Muscle of arm (tissue), 14 donors: ENCODE results near the gene TRPM8. TPM values are rescaled to one million over a fixed set of nuclear protein-coding genes. Genes with fewer than 3 reads are reported as not detected.
"Not testable (repeated sequence)": the region's sequence is repeated elsewhere in the genome, so short reads cannot be mapped to it uniquely, and the experiment has no call there.

ENCODE experiments used
- DNase-seq: peaks from one replicate; pipeline ENCODE4 v3.0.0-alpha.2; 2013
- long read RNA-seq, 11 donors: transcript quantifications; one replicate each; lab custom pipeline, GENCODE V29; 2026
- polyA plus RNA-seq, 12 donors: library from polyadenylated mRNA; unstranded; fragments of 120-200 nt; gene quantifications; one replicate each; pipeline ENCODE4 v1.2.1, GENCODE V29; 2013; ENCODE audit not compliant: insufficient read length in 12 of 12

The TRPM8 gene
- polyA plus RNA-seq, result under 1 TPM in 4 of 12 donors, not detected in 8; 0.11 to 0.30 (median 0.26) TPM
- long read RNA-seq, donor 1, result 0 reads
- long read RNA-seq, donor 2, result 0 reads
- long read RNA-seq, donor 3, result 0 reads
- long read RNA-seq, donor 4, result 0 reads
- long read RNA-seq, donor 5, result 0 reads
- long read RNA-seq, donor 6, result 0 reads
- long read RNA-seq, donor 7, result 0 reads
- long read RNA-seq, donor 8, result 0 reads
- long read RNA-seq, donor 9, result 0 reads
- long read RNA-seq, donor 10, result 0 reads
- long read RNA-seq, donor 11, result 0 reads

GRCh38 chr2:233917116-233917515 is at the start of gene TRPM8:
Gene TRPM8, plus strand, starts transcription at chr2:233917373. Its CDS starts 9,165 bp downstream, at chr2:233926538.
- no peak for DNase-seq

DNA sequence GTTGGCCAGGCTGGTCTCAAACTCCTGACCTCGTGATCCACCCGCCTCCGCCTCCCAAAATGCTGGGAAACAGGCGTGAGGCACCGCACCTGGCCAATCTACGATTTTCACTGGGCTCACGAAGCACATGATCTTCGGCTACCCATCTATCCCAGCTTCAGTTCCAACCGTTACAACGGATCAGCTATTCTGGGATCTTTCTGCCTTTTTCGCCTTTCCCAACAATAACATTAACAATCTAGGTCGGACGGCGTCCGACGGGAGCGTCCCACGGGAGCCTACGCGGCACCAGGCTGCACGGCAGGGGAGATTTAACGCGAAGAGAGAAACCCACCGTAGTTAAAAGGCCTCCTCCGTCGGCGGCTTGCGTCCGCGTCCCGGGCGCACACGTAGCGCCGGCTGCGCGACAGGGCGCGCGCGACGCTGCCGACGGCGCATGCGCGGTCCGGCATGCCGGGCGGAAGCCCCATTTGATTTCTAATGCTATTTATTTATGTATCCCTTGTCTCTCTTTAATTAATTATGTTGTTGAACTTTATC is 49.1 kb upstream of the TRPM8 start, which contains the start of gene MSL3B:
Gene MSL3B, minus strand, starts transcription at position 394 of the 540 bp plus-strand sequence.
- DNase-seq, result peak; percentile 23

- DNase-seq, result no peak
Measured at GRCh38 chr2:233871432-233871831, 45.7 kb upstream of the TRPM8 start.

DNA sequence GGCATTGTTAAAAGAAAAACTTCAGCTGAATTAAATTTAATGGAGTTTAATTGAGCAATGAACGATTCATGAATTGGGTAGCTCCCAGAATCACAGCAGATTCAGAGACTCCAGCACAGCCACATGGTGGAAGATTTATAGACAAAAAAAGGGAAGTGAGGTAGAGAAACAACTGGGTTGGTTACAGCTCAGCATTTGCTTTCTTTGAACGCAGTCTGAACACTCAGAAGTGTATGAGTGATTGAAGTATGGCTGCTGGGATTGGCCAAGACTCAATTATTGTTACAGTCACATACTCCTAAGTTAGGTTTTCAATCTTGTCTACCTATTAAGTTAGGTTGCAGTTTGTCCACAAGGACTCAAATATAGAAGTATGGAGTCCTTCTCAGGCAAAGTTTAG is 45.0 kb upstream of the TRPM8 start:
- DNase-seq, result not testable (repeated sequence)

- no peak for DNase-seq
Measured at GRCh38 chr2:233882353-233882752, 34.8 kb upstream of the TRPM8 start.

GRCh38 chr2:233892793-233893192 is 24.4 kb upstream of the TRPM8 start:
- no peak for DNase-seq

- DNase-seq, result not testable (repeated sequence)
Measured at GRCh38 chr2:233896253-233896652, 20.9 kb upstream of the TRPM8 start.

GRCh38 chr2:233901367-233901766 is 15.8 kb upstream of the TRPM8 start:
- DNase-seq, result no peak

GRCh38 chr2:233901884-233902283 is 15.3 kb upstream of the TRPM8 start:
- DNase-seq, result no peak

- DNase-seq, result no peak
Measured at GRCh38 chr2:233905945-233906344, 11.2 kb upstream of the TRPM8 start.

GRCh38 chr2:233907627-233908026 is 9.5 kb upstream of the TRPM8 start:
- no peak for DNase-seq

GRCh38 chr2:233912691-233913423 is 4.3 kb upstream of the TRPM8 start:
- peak; percentile 38 for DNase-seq

DNA sequence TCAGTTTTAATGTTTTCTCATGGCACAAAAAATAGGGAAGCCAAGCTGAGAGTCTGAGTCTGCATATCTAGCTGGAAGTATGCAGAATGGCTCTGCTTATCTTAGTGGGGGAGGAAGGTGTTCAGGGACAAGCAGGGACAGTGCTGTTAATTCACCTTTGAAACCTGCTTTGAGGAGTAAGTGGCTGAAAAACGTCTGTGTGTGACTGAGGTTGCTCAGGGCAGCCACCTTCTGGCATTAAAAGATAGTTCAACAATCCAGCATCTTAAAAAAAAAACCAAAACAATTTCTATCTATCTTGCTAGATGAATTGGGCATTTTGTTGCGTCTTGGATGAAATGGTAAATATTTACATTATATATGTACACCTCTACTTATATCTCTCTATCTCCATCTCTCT is 2.0 kb upstream of the TRPM8 start:
- no peak for DNase-seq

DNA sequence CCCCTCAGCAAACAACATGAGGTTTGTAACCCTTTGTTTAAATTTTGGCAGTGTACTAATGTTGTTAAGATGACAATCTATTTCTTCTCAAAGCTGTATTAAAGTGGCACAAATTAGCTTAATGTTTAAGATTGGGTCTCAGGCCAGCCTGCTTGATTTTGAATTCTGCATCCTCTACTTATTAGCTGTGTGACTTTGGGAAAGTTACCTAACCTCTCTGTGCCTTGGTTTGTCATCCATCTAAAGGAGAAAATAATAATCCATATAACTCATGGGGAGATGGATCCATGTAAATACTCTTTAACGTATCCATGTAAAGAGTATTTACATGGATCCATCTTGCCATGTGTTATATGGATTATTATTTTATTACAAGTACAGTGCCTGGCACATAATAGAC is 2.1 kb downstream of the TRPM8 start:
- DNase-seq, result no peak

GRCh38 chr2:233919938-233920337 is 2.8 kb downstream of the TRPM8 start:
- DNase-seq, result no peak

DNA sequence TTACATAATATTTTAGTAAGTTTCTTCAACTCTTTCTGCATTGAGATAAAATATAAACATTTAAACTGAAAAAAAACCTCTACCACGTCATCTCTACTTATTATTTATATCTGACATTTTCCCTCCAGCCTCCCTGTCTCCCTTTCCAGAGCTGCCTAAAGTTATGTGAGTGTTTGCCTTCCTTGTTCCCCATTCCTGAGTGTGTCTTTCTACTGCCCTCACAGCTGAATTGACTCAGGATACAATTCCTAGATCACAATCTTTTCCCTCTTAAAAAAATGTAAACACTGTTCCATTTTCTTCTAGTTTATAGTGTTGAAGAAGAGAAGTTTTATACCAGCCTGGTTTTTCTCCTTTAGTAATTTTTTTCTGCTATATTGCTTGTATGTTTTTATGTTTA is 5.3 kb downstream of the TRPM8 start:
- DNase-seq, result no peak

- DNase-seq, result no peak
Measured at GRCh38 chr2:233925402-233925801, 8.2 kb downstream of the TRPM8 start.

GRCh38 chr2:233926806-233927205 is 9.6 kb downstream of the TRPM8 start:
- DNase-seq, result no peak

DNA sequence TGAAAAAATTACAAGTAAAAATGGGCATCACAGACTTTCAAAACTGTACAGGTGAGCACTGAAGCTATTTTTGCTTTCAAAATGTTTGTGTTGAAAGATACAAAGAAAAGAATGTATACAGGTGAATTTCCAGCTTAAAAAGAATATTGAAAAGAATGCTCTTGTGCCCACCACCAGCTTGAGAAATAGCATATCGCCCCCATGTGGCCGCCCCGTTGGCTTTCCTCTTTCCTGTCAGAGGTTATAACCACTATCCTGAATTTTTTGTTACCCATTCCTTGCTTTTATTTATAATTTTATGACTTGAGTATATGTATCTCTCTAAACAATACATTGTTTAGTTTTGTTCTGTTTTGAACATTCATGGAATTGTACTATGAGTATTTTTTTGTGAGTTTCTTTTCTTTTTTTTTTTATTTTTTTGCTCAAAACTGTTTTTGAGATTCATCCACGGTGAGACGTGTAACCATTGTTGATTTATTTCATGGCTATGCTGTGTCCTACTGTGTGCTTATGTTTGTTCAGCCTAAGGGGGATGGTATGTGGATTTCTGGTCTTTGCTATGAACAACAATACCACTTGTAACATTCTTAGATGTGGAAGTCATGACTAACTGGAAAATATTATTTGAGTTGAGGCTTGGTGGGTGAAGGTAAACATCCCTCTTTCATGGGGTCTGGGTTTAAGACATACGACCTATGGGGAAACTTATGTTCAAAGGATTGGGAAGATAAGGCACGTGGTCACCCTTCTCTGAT is 11.6 kb downstream of the TRPM8 start:
- DNase-seq, result no peak

- DNase-seq, result no peak
Measured at GRCh38 chr2:233929352-233930022, 12.3 kb downstream of the TRPM8 start.

DNA sequence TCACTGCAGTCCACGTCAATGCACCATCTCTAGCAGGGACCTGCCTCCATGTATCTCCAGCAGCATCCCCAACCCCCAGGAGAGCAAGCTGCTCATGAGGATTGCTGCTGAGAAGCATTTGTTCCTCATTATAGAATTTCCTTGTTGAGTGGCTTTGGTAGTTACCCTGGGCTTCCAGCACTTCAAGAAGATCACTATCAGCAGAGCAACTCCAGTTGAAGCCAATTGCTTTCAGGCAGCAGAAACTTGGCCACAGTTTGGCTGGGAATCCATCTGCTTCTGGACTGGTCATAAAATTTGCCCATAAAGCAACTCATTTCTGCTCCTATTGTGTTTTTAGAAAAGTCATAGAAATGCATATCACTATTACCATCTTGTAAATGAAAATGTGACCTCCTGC is 17.4 kb downstream of the TRPM8 start:
- DNase-seq, result no peak

DNA sequence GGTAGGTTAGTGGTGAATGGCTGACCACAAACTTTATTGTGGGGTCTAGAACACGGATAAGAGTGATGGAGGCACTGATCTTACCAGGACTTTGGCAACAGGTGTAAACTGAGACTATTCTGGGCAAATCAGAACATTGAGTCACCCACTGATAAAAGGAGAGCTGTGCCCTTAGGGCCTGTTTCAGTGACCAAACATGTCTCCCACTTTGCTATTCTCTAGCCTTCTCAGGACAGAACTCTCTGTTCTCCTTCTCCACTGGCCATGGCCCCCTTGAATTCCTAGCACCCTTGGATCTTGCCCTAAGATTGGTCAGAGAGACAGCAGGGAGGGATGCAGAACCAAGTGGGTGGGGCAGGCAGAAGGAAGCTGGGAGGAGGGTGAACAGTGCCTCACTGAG is 18.3 kb downstream of the TRPM8 start:
- no peak for DNase-seq
